Loucy (cell line): Measurements from ENCODE around the gene IKZF5.

ENCODE experiments used
- H2AFZ ChIP-seq: fragments of 200-600 bp; sonication (generic); 2 replicates; pipeline ENCODE4 v1.6.0; 2016; ENCODE audit warnings: antibody characterized with exemption, mild to moderate bottlenecking, low read length, moderate library complexity
- H3F3A ChIP-seq: fragments of 200-600 bp; 2 replicates; pipeline ENCODE4 v1.6.0; 2016; ENCODE audit warnings: antibody characterized with exemption, low read depth, mild to moderate bottlenecking
- H3K27me3 ChIP-seq: fragments of 200-600 bp; sonication (generic); 2 replicates; pipeline ENCODE4 v1.6.1; 2014; ENCODE audit warnings: low read length, mild to moderate bottlenecking; ENCODE audit not compliant: insufficient read depth, poor library complexity, severe bottlenecking
- H3K36me3 ChIP-seq: fragments of 200-600 bp; sonication (generic); 2 replicates; pipeline ENCODE4 v1.6.1; 2016; ENCODE audit warnings: low read length; ENCODE audit not compliant: insufficient read depth
- H3K4me1 ChIP-seq: fragments of 200-600 bp; sonication (generic); 2 replicates; pipeline ENCODE4 v1.5.1; 2014; ENCODE audit warnings: low read length, mild to moderate bottlenecking; ENCODE audit not compliant: insufficient read depth, poor library complexity, severe bottlenecking
- H3K4me2 ChIP-seq: fragments of 200-600 bp; sonication (generic); 2 replicates; pipeline ENCODE4 v1.6.0; 2014; ENCODE audit warnings: antibody characterized with exemption, low read length, low read depth, mild to moderate bottlenecking; ENCODE audit not compliant: poor library complexity, severe bottlenecking
- H3K4me3 ChIP-seq: fragments of 200-600 bp; sonication (generic); 2 replicates; pipeline ENCODE4 v1.5.1; 2014; ENCODE audit warnings: low read length, mild to moderate bottlenecking, mixed read lengths; ENCODE audit not compliant: poor library complexity, severe bottlenecking
- H3K79me2 ChIP-seq: fragments of 200-600 bp; sonication (generic); 2 replicates; pipeline ENCODE4 v1.6.1; 2014; ENCODE audit warnings: low read length; ENCODE audit not compliant: insufficient read depth
- H3K9ac ChIP-seq: fragments of 200-600 bp; sonication (generic); 2 replicates; pipeline ENCODE4 v1.6.0; 2014; ENCODE audit warnings: mild to moderate bottlenecking, low read depth, low read length, moderate library complexity; ENCODE audit not compliant: poor library complexity, severe bottlenecking
- H3K9me2 ChIP-seq: fragments of 200-600 bp; sonication (generic); replicated peaks from 2 replicates; pipeline ENCODE4 v1.6.1; 2016; ENCODE audit warnings: low read depth, low read length, mixed read lengths
- H3K9me3 ChIP-seq: fragments of 200-600 bp; sonication (generic); 2 replicates; pipeline ENCODE4 v1.6.1; 2014; ENCODE audit warnings: mild to moderate bottlenecking, antibody characterized with exemption, low read length, low read depth; ENCODE audit not compliant: insufficient read depth
- H4K20me1 ChIP-seq: fragments of 200-600 bp; sonication (generic); 2 replicates; pipeline ENCODE4 v1.6.0; 2014; ENCODE audit warnings: antibody characterized with exemption, low read length, mild to moderate bottlenecking; ENCODE audit not compliant: insufficient read depth, poor library complexity, severe bottlenecking
- CTCF ChIP-seq: fragments of 200-600 bp; sonication (generic); conservative IDR thresholded peaks from 2 replicates; pipeline ENCODE4 v1.5.1; 2014; ENCODE audit warnings: mild to moderate bottlenecking, antibody characterized with exemption, low read length
- EZH2phosphoT487 ChIP-seq: fragments of 200-600 bp; IDR thresholded peaks from 2 replicates; pipeline ENCODE4 v1.6.1; 2018; ENCODE audit warnings: antibody characterized with exemption, mild to moderate bottlenecking, moderate library complexity, borderline replicate concordance

Gene IKZF5

GRCh38 chr10:122993797-122994336, 14.7 kb downstream of the IKZF5 start:
- H3F3A ChIP-seq, result no peaks in the 10 kb centered on the region
- H3K27me3 ChIP-seq, result no peaks in the 10 kb centered on the region
- no peaks in the 10 kb centered on the region for H3K9me2 ChIP-seq
- no peak overlapping the region for H3K4me2 ChIP-seq
- H2AFZ ChIP-seq, result no peak overlapping the region
- no peak overlapping the region for H3K4me3 ChIP-seq
- H3K36me3 ChIP-seq, result peaks cover 42% of the 10 kb centered on the region
- H3K9ac ChIP-seq, result no peak overlapping the region
- H3K4me1 ChIP-seq, result no peaks in the 10 kb centered on the region
- TF ChIP-seq EZH2phosphoT487 (no peak), CTCF (no peak)
- no peaks in the 10 kb centered on the region for H3K9me3 ChIP-seq
- no peaks in the 10 kb centered on the region for H4K20me1 ChIP-seq
- no peaks in the 10 kb centered on the region; the same call in 1 of the 2 replicates for H3K79me2 ChIP-seq

GRCh38 chr10:122992031-122992585, 16.5 kb downstream of the IKZF5 start:
- Histone ChIP-seq H3K9me2 (no peaks in the 10 kb centered on the region), H3K4me2 (no peak overlapping the region), H3F3A (no peaks in the 10 kb centered on the region), H2AFZ (no peak overlapping the region), H3K9ac (no peak overlapping the region), H3K27me3 (no peaks in the 10 kb centered on the region), H3K36me3 (peaks cover 35% of the 10 kb centered on the region), H3K9me3 (no peaks in the 10 kb centered on the region), H3K4me3 (no peak overlapping the region), H4K20me1 (no peaks in the 10 kb centered on the region), H3K4me1 (no peaks in the 10 kb centered on the region), H3K79me2 (no peaks in the 10 kb centered on the region; the same call in 1 of the 2 replicates)
- TF ChIP-seq EZH2phosphoT487, result no peak
- TF ChIP-seq CTCF, result no peak

- Histone ChIP-seq H3K27me3 (no peaks in the 10 kb centered on the region), H3K36me3 (peaks cover 20% of the 10 kb centered on the region; the same call in 1 of the 2 replicates), H3F3A (no peaks in the 10 kb centered on the region), H3K79me2 (no peaks in the 10 kb centered on the region), H3K4me3 (no peak overlapping the region), H2AFZ (no peak overlapping the region), H3K9me3 (no peaks in the 10 kb centered on the region), H3K4me1 (no peaks in the 10 kb centered on the region), H4K20me1 (no peaks in the 10 kb centered on the region), H3K9me2 (no peaks in the 10 kb centered on the region), H3K4me2 (no peak overlapping the region), H3K9ac (no peak overlapping the region)
- TF ChIP-seq CTCF (no peak), EZH2phosphoT487 (no peak)
These were observed 18.3 kb downstream of the IKZF5 start for GRCh38 chr10:122990278-122990677.
